Lower lobe of right lung (tissue), 2 donors: Measurements from ENCODE around the gene HEG1. TPM values are rescaled to one million over a fixed set of nuclear protein-coding genes. Genes with fewer than 3 reads are reported as not detected.

Experiments
- ATAC-seq, 2 donors: fragments of 200-7000 bp; cut with Tn5 transposase; one replicate each; pipeline ENCODE4 v1.9.1; 2020 to 2022; ENCODE audit warnings: mild to moderate bottlenecking in 2 of 2, moderate library complexity in 2 of 2
- DNase-seq: peaks from one replicate; pipeline ENCODE4 v3.0.0-alpha.2; 2020
- H3K27ac ChIP-seq: fragments of 200-600 bp; one replicate; pipeline ENCODE4 v1.8.0; 2022
- H3K27me3 ChIP-seq: fragments of 200-600 bp; one replicate; pipeline ENCODE4 v1.8.0; 2022; ENCODE audit warnings: low read depth
- H3K36me3 ChIP-seq: fragments of 200-600 bp; one replicate; pipeline ENCODE4 v1.8.0; 2022; ENCODE audit warnings: mild to moderate bottlenecking
- H3K4me1 ChIP-seq: fragments of 200-600 bp; one replicate; pipeline ENCODE4 v1.8.0; 2022
- H3K4me3 ChIP-seq: fragments of 200-600 bp; one replicate; pipeline ENCODE4 v1.8.0; 2022; ENCODE audit warnings: mild to moderate bottlenecking
- H3K9me3 ChIP-seq: fragments of 200-600 bp; one replicate; pipeline ENCODE4 v1.8.0; 2022
- intact Hi-C: fragments of 100-400 bp; cut with DNase I; formaldehyde crosslinking; loops from one replicate; pipeline ENCODE4 v1.11.0; 2022
- total RNA-seq: library from RNA; stranded (reverse); fragmentation: NEBNext Ultra II Directional; extraction: Animal tissue kit (Norgen Biotek cat#: 25700); gene quantifications from one replicate; pipeline ENCODE4 v1.2.1, GENCODE V29; 2021
- TF ChIP-seq, protein P1 (sequence below): fragments of 200-600 bp; IDR thresholded peaks from one replicate; pipeline ENCODE4 v1.8.0; 2022; ENCODE audit warnings: antibody characterized with exemption, mild to moderate bottlenecking
- donor health status: DM: no; HTN: yes; CAD: no; lungs with severe emphysema.

The HEG1 gene
- total RNA-seq, 1 donor from 2014 or later = 157 TPM

DNA sequence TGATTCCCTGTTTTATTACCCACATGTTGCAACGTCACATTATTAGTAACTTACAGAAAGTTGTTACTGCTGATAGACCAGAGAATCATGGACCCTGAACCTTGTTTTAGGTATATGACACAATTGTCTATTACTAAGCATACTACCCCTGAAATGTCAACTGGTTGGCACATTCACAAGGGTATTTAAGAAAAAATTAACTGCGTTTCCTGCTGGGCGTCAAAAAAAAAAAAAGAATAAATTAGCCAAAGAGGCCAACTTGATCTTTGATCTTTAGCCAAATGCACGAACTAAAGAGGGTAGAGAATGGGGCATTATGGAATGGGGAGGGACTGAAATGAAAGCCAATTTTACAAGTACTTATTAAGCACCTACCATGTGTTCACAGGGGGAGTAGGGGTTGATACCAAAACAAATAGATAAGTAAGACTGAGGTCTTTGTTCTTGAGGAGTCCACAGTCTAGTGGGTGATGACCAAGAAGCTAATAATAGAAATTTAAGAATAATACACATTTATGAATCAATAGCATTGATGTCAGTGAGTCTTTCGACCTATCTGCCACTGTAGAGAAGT, 103.4 kb downstream of the HEG1 start:
- H3K27ac ChIP-seq = no peak overlapping the region
- no peaks in the 10 kb centered on the region for H3K4me1 ChIP-seq
- ATAC-seq = no peak
- TF ChIP-seq, protein P1, sequence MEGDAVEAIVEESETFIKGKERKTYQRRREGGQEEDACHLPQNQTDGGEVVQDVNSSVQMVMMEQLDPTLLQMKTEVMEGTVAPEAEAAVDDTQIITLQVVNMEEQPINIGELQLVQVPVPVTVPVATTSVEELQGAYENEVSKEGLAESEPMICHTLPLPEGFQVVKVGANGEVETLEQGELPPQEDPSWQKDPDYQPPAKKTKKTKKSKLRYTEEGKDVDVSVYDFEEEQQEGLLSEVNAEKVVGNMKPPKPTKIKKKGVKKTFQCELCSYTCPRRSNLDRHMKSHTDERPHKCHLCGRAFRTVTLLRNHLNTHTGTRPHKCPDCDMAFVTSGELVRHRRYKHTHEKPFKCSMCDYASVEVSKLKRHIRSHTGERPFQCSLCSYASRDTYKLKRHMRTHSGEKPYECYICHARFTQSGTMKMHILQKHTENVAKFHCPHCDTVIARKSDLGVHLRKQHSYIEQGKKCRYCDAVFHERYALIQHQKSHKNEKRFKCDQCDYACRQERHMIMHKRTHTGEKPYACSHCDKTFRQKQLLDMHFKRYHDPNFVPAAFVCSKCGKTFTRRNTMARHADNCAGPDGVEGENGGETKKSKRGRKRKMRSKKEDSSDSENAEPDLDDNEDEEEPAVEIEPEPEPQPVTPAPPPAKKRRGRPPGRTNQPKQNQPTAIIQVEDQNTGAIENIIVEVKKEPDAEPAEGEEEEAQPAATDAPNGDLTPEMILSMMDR = no peak
- no peaks in the 10 kb centered on the region for H3K36me3 ChIP-seq
- H3K27me3 ChIP-seq = no peaks in the 10 kb centered on the region
- no peaks in the 10 kb centered on the region for H3K9me3 ChIP-seq
- intact Hi-C loops = no loop called here
- DNase-seq = no peak
- H3K4me3 ChIP-seq = no peak overlapping the region

DNA sequence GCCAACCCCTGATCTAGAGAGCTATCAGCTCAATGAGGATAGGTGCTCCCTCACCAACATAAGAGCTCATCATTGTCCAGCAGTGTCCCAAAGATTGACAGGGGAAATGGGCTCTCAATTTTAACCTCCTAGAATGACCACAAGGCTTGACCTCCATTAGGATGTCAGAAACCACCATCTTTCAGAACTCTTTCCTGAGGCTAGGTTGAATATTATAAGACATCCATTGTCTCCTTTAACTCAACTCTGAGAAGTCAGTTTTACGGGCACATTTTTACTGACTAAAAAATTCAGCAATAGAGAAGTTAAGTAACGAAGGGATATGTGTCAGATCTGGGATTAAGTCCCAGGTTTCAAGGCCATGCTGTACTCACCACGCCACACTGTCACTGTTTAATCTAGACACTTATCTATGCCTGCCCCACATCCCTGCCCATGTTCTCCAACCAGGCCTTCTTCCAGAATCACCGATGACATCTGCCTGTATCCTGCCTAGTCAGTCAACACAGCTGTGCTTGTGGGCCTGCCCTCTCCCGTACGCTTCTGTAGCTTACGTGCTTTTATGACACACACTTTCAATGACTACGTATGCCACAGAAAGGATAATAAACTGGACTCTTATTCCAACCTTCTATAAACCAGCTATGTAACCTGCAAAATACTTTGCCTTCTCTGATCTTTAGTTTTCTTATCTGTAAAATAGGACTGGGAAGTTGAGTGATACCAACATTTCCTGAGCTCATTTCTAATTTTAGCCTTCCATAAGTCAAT, 104.1 kb downstream of the HEG1 start:
- no peaks in the 10 kb centered on the region for H3K36me3 ChIP-seq
- H3K4me1 ChIP-seq = no peaks in the 10 kb centered on the region
- H3K4me3 ChIP-seq = no peak overlapping the region
- H3K27ac ChIP-seq = no peak overlapping the region
- H3K9me3 ChIP-seq = no peaks in the 10 kb centered on the region
- DNase-seq (no peak), ATAC-seq (no peak)
- intact Hi-C loops = no loop called here
- TF ChIP-seq, protein P1 = no peak
- H3K27me3 ChIP-seq = no peaks in the 10 kb centered on the region

DNA sequence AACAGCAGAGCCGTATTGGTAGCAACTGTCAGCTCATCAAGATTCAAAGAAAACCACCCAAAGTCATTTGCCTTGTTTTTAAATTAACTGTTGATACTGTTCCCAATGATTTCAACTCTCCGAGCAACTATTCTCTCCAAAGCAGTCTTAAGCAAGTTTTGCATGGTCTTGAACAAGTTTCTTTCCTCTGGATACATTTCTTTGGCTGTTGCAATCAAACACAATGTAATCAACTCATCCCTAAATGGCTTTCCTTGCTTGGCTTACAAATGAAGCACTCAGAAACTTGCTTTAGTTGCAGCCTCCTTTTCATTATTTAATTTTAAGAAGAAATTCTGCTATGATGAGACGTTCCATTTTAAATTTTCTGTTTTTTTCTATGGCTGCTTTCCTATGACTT, 105.8 kb downstream of the HEG1 start:
- DNase-seq = no peak
- TF ChIP-seq, protein P1 = no peak

DNA sequence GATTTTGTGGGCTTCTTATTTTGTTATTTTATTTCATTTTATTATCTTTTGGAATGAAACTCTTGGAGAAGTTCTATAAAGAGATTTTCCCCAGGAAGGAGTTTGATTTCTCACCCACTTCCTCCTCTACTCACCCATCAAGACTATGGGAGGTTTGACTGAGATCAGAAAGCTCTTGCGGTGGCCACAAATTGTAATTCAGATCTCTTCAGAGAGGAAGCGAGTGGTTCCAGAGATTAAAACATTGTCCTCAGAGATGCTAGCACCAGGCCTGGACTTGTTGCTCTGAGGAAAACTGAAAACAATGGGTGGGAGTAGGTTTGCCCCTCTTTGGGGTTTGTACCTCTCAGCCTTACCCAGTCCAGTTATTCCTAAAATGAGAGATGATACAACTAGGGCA, 113.2 kb downstream of the HEG1 start:
- Histone ChIP-seq H3K36me3 (no peaks in the 10 kb centered on the region), H3K27ac (no peak overlapping the region), H3K27me3 (no peaks in the 10 kb centered on the region), H3K9me3 (no peaks in the 10 kb centered on the region), H3K4me1 (no peaks in the 10 kb centered on the region), H3K4me3 (no peak overlapping the region)
- intact Hi-C loops = no loop called here
- TF ChIP-seq, protein P1 = no peak
- no peak for ATAC-seq
- no peak for DNase-seq

More for the DNA sequence above, 105.8 kb downstream of the HEG1 start:
- no peak for ATAC-seq
- no peaks in the 10 kb centered on the region for H3K27me3 ChIP-seq
- H3K27ac ChIP-seq = no peak overlapping the region
- intact Hi-C loops = no loop called here
- no peak overlapping the region for H3K4me3 ChIP-seq
- H3K9me3 ChIP-seq = no peaks in the 10 kb centered on the region
- no peaks in the 10 kb centered on the region for H3K4me1 ChIP-seq
- no peaks in the 10 kb centered on the region for H3K36me3 ChIP-seq

- Histone ChIP-seq H3K27me3 (no peaks in the 10 kb centered on the region), H3K4me3 (no peak overlapping the region), H3K36me3 (no peaks in the 10 kb centered on the region), H3K4me1 (no peaks in the 10 kb centered on the region), H3K27ac (no peak overlapping the region), H3K9me3 (no peaks in the 10 kb centered on the region)
- DNase-seq = no peak
- no peak for ATAC-seq
- intact Hi-C loops = no loop called here
- TF ChIP-seq, protein P1 = no peak
Observed at GRCh38 chr3:124941771-124942170, 114.0 kb downstream of the HEG1 start.
